ENCODE data around the gene CD180. TPM values are rescaled to one million over a fixed set of nuclear protein-coding genes. Genes with fewer than 3 reads are reported as not detected.

CD180 gene
- polyA plus RNA-seq, 1 donor: 1.1 TPM

DNA sequence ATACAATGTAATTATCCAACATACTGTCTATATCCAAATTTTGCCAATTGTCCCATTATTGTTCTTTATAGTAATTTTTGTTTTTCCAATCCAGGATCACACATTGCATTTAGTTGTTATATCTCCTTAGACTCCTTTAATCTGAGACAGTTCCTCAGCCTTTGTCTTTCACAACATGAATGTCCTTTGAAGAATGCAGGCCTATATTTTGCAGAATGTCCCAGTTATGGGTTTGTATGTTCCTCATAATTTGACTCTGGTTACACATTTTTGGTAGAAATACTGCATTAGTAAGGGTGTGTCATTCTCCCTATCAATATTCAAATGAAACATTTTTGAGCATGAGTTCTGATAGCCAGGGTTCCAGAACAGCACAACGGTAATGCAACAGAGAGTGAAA is 6.7 kb downstream of the CD180 start:
- WGBS (ENCODE audit: insufficient coverage, low lambda C conversion rate): no CpG with 5 or more reads among the region's 1 CpG
- H3K27me3 ChIP-seq (ENCODE audit: control insufficient read depth, insufficient read depth, low read length): no peaks in the 10 kb centered on the region
- no peak overlapping the region for H3K27ac ChIP-seq (ENCODE audit: low read length)
- H3K4me3 ChIP-seq (ENCODE audit: low read length): no peak overlapping the region
- no peaks in the 10 kb centered on the region for H3K36me3 ChIP-seq (ENCODE audit: control insufficient read depth, insufficient read depth, low read length)
- DNase-seq: no peak
- no peaks in the 10 kb centered on the region for H3K4me1 ChIP-seq (ENCODE audit: control insufficient read depth, insufficient read depth, low read length)
- H3K9me3 ChIP-seq (ENCODE audit: control insufficient read depth, low read depth, low read length): peaks cover 4% of the 10 kb centered on the region

DNA sequence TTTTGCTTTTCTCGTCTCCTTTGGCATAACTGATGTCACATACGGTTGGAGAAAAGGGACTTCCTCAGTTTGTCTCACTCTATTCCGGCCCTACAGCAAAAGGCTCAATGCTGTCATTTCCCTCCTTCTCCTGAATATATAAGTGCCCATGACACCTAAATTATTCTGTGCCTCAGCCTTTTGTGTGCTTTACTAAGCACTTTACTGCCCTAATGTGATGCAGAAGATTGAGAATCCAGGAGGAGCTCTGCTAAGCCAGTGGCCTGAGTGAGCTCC is 7.6 kb downstream of the CD180 start:
- 90% methylated on average over 2 of the region's 3 CpGs for WGBS (ENCODE audit: insufficient coverage, low lambda C conversion rate)
- Histone ChIP-seq H3K9me3 (ENCODE audit: control insufficient read depth, low read depth, low read length) (peaks cover 4% of the 10 kb centered on the region), H3K4me3 (ENCODE audit: low read length) (no peak overlapping the region), H3K27ac (ENCODE audit: low read length) (no peak overlapping the region), H3K36me3 (ENCODE audit: control insufficient read depth, insufficient read depth, low read length) (no peaks in the 10 kb centered on the region), H3K4me1 (ENCODE audit: control insufficient read depth, insufficient read depth, low read length) (no peaks in the 10 kb centered on the region), H3K27me3 (ENCODE audit: control insufficient read depth, insufficient read depth, low read length) (no peaks in the 10 kb centered on the region)
- no peak for DNase-seq

DNA sequence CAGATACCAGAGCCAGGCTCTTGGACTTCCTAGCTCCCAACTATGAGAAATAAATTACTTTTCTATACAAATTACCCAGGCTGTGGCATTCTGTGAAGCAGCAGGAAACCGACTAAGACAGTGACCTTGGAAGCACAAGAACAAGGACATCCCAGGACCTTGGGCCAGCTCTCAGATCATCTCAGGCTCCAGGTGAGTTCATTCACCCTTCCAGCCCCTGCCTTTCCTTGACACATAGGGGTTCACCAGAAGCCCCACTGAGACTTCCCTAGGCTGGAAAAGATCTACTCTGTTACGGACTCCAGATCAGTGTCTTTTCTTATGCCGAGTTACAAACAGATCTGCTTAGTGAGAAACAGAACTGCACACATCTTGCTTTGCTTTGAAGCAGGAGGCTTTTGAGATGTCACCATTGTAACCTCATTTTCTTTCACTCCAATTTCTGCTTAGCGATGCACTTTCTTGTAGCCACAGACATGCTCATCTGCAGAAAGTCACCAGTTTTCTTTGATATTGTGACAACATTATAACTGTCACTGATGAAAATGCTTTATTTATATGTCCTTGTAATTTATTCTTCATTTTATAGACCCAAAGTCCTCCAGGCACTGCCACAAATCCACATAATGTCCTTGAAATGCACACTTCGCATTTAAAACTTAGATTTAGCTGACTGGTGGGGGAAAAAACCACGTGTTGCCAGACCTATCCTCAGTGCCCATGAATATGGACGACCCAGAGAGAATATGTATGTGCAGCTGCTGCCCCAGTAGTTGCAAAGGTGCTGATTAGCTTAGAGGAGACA is 8.1 kb downstream of the CD180 start:
- no CpG with 5 or more reads among the region's 7 CpGs for WGBS (ENCODE audit: insufficient coverage, low lambda C conversion rate)

DNA sequence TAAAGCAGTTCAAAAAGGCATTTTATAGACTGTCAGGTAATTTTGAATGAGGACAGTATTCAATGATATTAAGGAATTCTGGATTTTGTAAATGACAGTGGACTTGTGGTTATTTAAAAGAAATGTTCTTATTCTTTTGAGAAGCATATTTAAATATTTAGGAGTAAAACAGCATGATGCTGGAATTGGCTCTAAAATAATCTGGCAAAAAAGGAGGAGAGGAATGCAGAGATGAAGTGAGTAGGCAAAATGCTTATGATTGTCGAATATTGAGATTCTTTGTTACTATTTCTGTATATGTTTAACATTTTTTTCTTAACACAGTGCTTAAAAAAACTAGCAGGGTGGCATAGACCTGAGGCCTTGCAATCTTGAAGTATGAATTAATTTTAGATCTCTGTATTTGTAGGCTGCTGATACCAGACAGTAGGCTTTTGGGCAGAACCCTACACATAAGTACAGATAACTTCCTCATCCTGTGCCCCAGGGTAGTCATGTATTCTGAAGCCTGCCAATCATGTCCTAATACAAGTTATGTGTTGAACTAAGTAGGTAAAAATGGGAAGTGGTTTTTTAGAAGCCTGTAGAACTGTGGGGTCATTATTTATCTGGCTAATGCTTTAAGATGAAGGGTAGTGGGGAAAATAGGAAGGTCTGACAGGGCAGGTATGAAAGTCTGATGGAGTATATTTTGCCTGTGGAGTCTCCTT is 9.4 kb downstream of the CD180 start:
- H3K27ac ChIP-seq (ENCODE audit: low read length): no peak overlapping the region
- H3K9me3 ChIP-seq (ENCODE audit: control insufficient read depth, low read depth, low read length): peaks cover under 1% of the 10 kb centered on the region
- H3K4me3 ChIP-seq (ENCODE audit: low read length): no peak overlapping the region
- no peak for DNase-seq
- WGBS (ENCODE audit: insufficient coverage, low lambda C conversion rate): 100% methylated on average over 1 of the region's 1 CpG
- no peaks in the 10 kb centered on the region for H3K36me3 ChIP-seq (ENCODE audit: control insufficient read depth, insufficient read depth, low read length)
- no peaks in the 10 kb centered on the region for H3K4me1 ChIP-seq (ENCODE audit: control insufficient read depth, insufficient read depth, low read length)
- H3K27me3 ChIP-seq (ENCODE audit: control insufficient read depth, insufficient read depth, low read length): no peaks in the 10 kb centered on the region

More for the DNA sequence above, 8.1 kb downstream of the CD180 start:
- no peaks in the 10 kb centered on the region for H3K36me3 ChIP-seq (ENCODE audit: control insufficient read depth, insufficient read depth, low read length)
- DNase-seq: no peak
- H3K4me1 ChIP-seq (ENCODE audit: control insufficient read depth, insufficient read depth, low read length): no peaks in the 10 kb centered on the region
- no peaks in the 10 kb centered on the region for H3K27me3 ChIP-seq (ENCODE audit: control insufficient read depth, insufficient read depth, low read length)
- H3K27ac ChIP-seq (ENCODE audit: low read length): no peak overlapping the region
- H3K9me3 ChIP-seq (ENCODE audit: control insufficient read depth, low read depth, low read length): peaks cover 4% of the 10 kb centered on the region
- no peak overlapping the region for H3K4me3 ChIP-seq (ENCODE audit: low read length)

DNA sequence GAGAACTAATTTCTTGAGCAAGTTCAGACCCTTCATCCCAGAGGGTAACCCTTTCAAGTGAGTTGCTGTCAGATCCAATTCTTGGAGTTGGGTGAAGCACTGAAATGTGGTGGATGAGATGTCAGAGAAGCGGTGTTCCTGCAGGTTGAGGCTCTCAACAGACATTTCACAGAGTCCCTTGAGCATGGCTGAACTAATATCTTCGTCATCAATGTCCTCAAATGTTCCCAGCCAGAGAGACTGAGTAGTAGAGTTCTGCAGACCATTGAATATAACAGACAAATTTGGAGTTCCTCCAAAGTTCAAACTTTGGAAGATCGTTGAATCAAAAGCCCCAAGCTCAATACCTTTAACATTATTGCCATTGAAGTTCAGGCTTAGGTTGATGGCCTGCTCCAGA is 12.7 kb downstream of the CD180 start:
- no peak for DNase-seq
- Histone ChIP-seq H3K4me1 (ENCODE audit: control insufficient read depth, insufficient read depth, low read length) (no peaks in the 10 kb centered on the region), H3K36me3 (ENCODE audit: control insufficient read depth, insufficient read depth, low read length) (no peaks in the 10 kb centered on the region), H3K27ac (ENCODE audit: low read length) (no peak overlapping the region), H3K4me3 (ENCODE audit: low read length) (no peak overlapping the region), H3K9me3 (ENCODE audit: control insufficient read depth, low read depth, low read length) (no peaks in the 10 kb centered on the region), H3K27me3 (ENCODE audit: control insufficient read depth, insufficient read depth, low read length) (no peaks in the 10 kb centered on the region)
- no CpG with 5 or more reads among the region's 3 CpGs for WGBS (ENCODE audit: insufficient coverage, low lambda C conversion rate)

DNA sequence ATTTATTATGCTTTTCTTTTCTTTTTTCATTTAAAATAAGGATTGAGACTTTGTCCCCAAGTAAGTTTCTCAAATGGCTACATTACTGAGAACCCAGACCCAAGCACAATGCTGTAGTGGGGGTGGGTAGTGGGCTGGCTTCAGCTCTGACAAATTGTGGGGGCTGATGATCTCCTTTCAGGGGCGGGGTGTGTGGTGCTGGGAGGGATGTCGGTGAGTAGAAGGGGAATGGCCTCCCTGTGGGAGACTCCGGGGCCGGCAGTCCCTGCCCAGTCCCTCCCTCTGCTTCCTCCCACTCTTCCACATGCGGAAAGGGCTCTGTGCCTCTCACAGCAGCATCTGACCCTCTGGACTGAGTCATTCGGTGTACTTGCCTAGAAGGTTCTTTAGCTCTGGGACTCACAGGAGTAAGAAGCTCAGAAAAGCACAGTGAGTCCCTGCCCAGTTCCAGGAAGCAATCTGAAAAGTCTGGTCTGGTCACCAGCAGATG is 14.3 kb downstream of the CD180 start:
- Histone ChIP-seq H3K4me3 (ENCODE audit: low read length) (no peak overlapping the region), H3K4me1 (ENCODE audit: control insufficient read depth, insufficient read depth, low read length) (no peaks in the 10 kb centered on the region), H3K27me3 (ENCODE audit: control insufficient read depth, insufficient read depth, low read length) (no peaks in the 10 kb centered on the region), H3K36me3 (ENCODE audit: control insufficient read depth, insufficient read depth, low read length) (no peaks in the 10 kb centered on the region), H3K27ac (ENCODE audit: low read length) (no peak overlapping the region), H3K9me3 (ENCODE audit: control insufficient read depth, low read depth, low read length) (no peaks in the 10 kb centered on the region)
- WGBS (ENCODE audit: insufficient coverage, low lambda C conversion rate): no CpG with 5 or more reads among the region's 6 CpGs
- DNase-seq: peak in 1 of 2 donors; percentile 69

DNA sequence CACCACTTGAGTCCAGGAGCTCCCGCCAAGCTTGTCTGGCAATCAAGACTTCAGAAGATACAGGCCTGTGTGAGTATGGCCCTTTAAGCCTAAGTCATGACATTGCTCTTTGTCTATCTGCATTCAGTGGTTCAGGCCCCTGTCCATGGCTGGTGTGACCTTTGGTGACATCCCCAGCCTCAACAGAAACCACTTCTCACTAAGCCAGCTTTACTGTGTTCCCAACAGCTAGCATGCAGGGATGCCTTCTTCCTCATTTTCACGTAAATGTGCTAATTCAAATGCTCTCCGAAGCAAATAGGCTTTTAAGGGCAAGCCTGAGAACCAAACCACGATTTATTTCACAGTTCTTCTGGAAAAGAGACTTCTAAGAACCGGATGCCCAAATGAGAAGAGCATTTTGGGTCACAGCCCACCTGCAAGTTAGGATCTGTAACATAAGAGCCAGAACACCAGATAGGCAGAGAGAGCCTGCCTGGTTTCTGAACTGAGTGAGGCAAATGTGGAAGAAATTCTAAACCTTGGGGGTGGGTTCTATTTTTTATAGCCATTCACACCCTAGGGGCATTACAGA is 14.9 kb downstream of the CD180 start:
- WGBS (ENCODE audit: insufficient coverage, low lambda C conversion rate): 100% methylated on average over 1 of the region's 5 CpGs
- H3K27me3 ChIP-seq (ENCODE audit: control insufficient read depth, insufficient read depth, low read length): no peaks in the 10 kb centered on the region
- no peak overlapping the region for H3K4me3 ChIP-seq (ENCODE audit: low read length)
- H3K27ac ChIP-seq (ENCODE audit: low read length): no peak overlapping the region
- H3K36me3 ChIP-seq (ENCODE audit: control insufficient read depth, insufficient read depth, low read length): no peaks in the 10 kb centered on the region
- no peak for DNase-seq
- no peaks in the 10 kb centered on the region for H3K9me3 ChIP-seq (ENCODE audit: control insufficient read depth, low read depth, low read length)
- no peaks in the 10 kb centered on the region for H3K4me1 ChIP-seq (ENCODE audit: control insufficient read depth, insufficient read depth, low read length)

DNA sequence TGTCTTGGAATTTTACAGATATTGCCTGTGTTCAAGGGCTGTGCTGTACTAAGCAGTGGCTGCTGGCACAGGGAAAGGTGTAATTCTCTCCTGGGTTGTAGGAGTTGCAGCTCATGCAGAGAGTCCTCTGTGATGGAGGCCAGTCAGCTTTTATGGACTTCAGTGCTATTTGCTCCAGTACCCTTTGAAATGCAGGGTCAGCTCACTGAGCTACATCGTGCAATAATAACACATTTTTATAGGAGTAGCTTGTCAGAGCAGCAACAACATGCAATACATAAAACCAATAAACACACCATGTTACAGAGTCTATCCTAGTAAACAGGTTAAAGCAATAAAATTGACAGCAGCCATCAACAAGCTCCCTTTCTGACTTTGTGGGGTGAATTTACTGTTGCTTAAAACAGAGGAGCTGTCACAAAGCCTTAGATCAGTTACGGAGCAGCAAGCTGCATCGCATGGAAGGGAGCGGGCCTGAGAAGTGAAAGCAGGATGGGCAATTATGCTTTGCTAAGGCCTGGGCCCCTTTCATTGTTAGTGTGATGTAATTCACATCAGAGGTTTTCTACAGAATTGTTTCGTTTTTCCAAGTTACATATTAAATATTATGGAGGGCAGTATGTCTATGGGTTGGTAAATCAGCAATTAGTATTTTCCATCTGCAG is 16.8 kb downstream of the CD180 start:
- no CpG with 5 or more reads among the region's 5 CpGs for WGBS (ENCODE audit: insufficient coverage, low lambda C conversion rate)
- Histone ChIP-seq H3K27me3 (ENCODE audit: control insufficient read depth, insufficient read depth, low read length) (no peaks in the 10 kb centered on the region), H3K36me3 (ENCODE audit: control insufficient read depth, insufficient read depth, low read length) (no peaks in the 10 kb centered on the region), H3K4me3 (ENCODE audit: low read length) (no peak overlapping the region), H3K9me3 (ENCODE audit: control insufficient read depth, low read depth, low read length) (no peaks in the 10 kb centered on the region), H3K27ac (ENCODE audit: low read length) (no peak overlapping the region), H3K4me1 (ENCODE audit: control insufficient read depth, insufficient read depth, low read length) (no peaks in the 10 kb centered on the region)
- DNase-seq: peak in 1 of 2 donors; percentile 38

DNA sequence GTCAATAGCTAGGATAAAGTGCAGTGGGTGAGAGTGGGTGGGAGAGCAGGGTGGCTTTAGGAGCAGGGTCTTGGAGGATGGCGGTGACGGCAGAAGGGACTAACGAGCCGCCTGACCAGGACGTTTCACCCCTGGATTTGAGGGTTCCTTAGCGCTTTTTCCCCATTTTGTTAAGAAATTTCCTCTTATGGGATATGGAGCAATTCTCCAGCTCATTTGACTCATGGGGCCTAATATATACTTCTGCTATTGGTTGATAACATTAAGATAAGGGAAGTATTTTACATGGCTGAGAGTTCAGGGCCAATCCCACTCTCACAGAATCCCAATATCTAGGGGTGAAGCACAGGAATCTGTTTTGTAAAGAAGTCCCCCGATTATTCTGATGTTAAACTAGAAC is 17.6 kb downstream of the CD180 start:
- DNase-seq: no peak
- Histone ChIP-seq H3K4me1 (ENCODE audit: control insufficient read depth, insufficient read depth, low read length) (no peaks in the 10 kb centered on the region), H3K4me3 (ENCODE audit: low read length) (no peak overlapping the region), H3K27ac (ENCODE audit: low read length) (no peak overlapping the region), H3K9me3 (ENCODE audit: control insufficient read depth, low read depth, low read length) (no peaks in the 10 kb centered on the region), H3K27me3 (ENCODE audit: control insufficient read depth, insufficient read depth, low read length) (no peaks in the 10 kb centered on the region), H3K36me3 (ENCODE audit: control insufficient read depth, insufficient read depth, low read length) (no peaks in the 10 kb centered on the region)
- 100% methylated on average over 1 of the region's 7 CpGs for WGBS (ENCODE audit: insufficient coverage, low lambda C conversion rate)

DNA sequence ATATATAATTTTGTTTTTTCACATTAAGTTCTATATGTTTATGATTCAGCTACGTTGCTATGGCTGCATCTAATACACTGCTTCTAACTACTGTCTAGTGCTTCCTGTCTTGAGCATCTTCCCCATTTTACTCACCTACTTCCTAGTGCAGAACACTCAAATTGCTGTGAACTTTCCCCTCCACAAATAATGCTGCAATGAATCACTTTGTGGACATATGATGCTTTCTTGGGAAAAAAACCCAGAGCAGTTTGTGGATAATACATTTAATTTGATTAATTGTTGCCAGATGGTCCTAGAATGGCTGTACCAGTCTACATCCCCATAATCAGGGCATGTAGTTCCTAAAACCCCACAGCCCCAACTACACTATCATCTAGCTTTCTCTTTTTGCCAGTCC is 18.5 kb downstream of the CD180 start:
- Histone ChIP-seq H3K27me3 (ENCODE audit: control insufficient read depth, insufficient read depth, low read length) (no peaks in the 10 kb centered on the region), H3K4me1 (ENCODE audit: control insufficient read depth, insufficient read depth, low read length) (no peaks in the 10 kb centered on the region), H3K4me3 (ENCODE audit: low read length) (no peak overlapping the region), H3K9me3 (ENCODE audit: control insufficient read depth, low read depth, low read length) (no peaks in the 10 kb centered on the region), H3K27ac (ENCODE audit: low read length) (no peak overlapping the region), H3K36me3 (ENCODE audit: control insufficient read depth, insufficient read depth, low read length) (no peaks in the 10 kb centered on the region)
- WGBS (ENCODE audit: insufficient coverage, low lambda C conversion rate): 80% methylated on average over 1 of the region's 1 CpG
- no peak for DNase-seq
